ENCODE results near the gene CTNNBL1.

CTNNBL1 gene

DNA sequence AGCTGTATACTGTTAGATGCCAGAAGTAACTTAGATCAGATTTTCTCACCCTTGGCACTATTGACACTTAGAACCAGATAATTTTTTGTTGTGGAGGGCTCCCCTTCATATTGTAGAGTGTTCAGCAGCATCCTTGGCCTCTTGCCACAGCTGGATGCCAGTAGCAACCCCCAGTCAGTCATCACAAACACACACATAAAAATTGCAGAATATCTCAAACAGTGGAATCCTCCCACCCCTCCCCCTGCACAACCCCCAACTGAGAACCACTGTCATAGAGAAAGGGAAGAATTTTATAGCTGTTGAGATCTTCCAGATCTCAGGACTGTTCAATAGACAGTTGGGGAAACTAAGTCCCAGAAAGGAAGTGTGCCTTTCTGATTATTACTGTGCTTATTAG lies 127.9 kb downstream of the CTNNBL1 start:
- peak; percentile 56 for DNase-seq (ENCODE audit: low read depth in 2 of 2)

DNA sequence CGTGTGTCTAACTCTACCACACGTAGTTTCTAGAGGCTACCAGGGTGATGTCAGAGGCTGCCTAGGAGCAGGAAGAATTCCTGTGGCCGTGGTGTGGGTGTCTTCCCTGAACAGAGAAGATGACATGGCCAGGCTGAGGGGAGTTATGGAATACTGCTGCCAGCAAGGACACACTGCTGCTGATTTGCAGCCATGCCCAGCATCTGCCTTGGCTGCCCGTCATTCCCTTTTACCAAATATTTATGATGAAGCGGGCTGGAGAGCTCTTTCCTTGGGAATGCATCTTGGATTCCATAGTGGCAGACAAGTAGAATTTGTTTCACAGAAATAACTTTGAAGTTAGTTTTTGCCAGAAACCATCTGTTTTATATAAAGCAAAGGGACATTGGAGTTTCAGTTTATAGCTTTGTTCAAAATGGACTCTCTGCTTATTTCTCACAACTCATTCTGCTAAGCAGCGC lies 128.3 kb downstream of the CTNNBL1 start:
- peak; percentile 81 to 83 for DNase-seq (ENCODE audit: low read depth in 2 of 2)

DNA sequence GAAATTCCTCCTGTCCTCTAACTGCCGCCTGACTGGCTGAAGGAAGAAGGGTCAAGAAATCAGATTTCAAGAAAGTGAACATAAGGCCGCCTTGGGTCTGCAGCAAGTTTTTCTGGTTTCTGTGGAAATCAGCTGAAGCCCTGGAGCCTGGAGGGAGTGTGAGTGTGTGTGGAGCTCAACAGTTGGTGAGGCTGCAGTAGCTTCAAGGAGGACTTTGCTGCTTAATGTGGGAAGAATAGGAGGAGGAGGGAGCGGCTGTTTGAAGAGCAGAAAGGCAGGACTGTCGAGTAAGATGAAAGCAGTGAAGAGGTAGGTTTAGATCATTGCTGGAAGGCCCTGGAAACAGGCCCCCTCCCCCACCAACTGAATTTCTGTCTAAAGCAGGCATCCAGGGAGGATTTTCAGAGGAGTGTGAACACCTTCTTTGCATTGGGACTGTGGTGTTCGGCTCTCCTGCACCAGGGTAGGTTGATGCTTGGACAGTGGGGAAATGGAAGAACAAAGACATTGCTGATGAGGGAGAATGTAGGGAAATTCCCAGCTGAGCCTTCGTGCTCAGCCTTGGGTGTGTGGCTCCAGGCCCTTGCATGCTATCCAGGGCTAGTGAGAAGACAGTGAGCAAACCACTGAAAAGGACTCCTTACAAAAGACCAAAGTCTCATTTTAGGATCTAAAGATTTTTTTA lies 129.6 kb downstream of the CTNNBL1 start:
- DNase-seq (ENCODE audit: low read depth in 2 of 2), result no peak

DNA sequence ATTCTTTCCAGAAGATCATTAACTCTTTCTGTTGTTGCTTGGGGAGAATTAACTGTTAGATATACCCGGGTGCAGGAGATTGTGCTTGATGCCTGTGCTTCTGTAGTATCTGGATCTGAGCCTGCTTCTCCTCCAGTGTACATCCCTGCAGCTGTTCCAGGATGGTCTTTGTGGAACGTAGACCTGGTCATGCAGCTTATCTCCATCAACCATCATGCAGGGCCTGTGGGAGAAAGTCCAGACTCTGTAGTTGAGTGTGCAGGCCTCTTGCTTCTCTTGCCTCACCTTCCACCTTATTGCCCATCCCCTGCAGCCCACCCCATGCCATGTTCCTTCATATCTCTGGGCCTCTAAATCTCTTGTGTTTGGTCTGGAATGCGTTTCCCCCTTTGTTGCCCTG lies 133.8 kb downstream of the CTNNBL1 start:
- no peak for DNase-seq (ENCODE audit: low read depth in 2 of 2)

DNA sequence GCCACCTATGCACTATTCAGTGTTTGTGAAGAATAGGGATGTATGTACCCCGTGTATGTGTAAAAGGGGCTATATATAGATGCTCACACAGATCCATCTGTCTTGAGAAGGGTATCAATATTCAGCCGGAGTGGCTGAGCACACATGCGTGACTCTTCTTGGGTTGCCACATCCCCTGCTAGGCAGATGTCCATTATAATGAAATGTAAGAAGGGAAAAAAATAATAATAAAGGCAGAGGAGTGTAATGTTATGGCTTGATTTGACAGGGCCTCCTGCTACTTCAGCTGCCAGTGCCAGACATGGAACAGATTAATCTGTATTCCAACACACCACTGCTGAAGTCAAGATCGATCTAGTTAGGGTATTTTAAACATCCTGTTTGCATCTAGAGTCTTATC lies 134.9 kb downstream of the CTNNBL1 start:
- DNase-seq (ENCODE audit: low read depth in 2 of 2), result no peak

DNA sequence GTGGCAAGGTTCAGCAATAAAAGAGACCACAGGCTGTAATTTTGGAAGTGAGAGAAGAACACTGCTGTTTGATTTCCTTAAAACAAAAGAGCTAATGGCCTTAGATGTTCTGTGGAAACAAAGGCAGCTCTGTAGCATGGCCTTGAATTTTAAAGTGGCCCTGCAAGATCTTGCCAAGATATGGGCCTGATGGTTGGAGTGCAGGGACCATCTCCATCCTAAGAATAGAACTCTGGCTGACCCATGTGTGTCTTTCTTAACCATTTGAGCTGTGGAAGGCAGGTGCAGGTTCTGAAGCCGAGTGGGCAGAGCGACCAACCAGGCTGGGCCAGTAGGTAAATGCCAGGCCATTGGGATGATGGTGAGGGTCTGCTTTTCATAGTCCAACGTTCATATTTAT lies 135.3 kb downstream of the CTNNBL1 start:
- DNase-seq (ENCODE audit: low read depth in 2 of 2), result no peak

DNA sequence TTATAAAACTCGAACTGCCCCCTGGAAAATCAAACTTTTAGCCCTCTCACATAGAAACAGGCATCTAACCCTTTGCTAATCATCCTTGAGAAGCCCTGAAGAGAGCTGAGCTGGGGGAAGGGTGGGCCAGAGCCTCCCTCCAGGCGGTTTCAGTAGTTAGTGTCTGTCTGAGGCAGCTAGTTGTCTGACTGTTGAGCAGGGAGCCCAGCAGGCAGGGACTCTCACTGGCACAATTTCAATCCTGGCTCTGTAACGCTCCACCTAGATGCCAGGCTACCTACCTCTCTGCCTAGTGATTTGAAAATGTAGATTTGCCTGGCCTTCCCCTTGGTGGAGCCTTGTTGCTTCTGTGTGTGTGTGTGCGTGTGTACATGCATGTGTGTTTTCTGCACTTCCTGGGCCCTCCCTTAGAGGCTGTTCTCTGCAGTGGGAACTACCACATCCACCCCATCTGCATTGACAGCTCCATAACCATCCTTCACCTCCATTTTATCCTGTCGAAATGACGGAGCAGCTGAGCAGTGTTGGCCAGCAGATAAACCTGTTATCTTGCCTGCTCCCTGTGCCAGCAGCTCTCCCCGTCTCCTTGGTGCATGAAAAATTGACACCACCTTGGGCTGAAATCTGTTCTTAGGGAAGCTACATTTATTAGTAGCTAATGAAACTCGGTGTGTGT lies 139.5 kb downstream of the CTNNBL1 start:
- DNase-seq (ENCODE audit: low read depth in 2 of 2), result no peak

DNA sequence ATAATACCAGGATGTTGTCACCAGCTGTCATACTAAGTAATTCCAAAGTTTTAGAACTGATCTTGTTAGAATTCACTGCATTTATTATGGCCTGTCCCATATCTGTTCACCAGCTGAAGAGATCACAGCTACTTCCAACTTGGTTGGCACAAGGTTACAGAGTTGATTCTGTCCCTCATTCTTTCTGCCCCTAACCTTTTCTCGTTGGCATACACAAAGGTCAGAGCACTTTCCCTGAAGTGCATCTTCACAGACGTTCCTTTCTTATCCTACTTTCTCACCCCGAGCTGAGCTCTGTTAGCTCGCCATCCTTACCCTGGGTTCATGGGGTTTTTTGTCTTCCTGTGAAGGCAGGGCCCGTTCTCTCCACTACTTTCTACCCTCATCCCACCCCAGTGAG lies 143.1 kb downstream of the CTNNBL1 start:
- DNase-seq (ENCODE audit: low read depth in 2 of 2), result no peak

DNA sequence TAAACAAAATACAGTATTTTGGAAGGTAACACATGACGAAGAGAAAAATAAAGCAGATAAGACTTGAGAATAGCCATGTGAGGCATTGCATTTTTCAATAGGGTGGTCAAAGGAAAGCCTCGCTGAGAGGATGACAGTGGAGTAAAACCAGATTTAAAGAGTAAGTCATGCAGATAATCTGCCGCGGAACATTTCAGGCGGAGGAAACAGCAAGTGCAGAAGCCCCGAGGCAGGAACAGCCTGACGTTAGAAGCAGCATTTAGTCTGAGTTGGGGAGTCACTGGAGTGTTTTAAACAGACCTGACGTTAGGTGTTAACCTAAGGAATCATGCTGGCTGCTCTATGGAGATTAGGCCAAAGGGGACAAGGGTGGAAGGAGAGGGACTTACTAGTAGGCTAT lies 144.1 kb downstream of the CTNNBL1 start:
- DNase-seq (ENCODE audit: low read depth in 2 of 2), result no peak

DNA sequence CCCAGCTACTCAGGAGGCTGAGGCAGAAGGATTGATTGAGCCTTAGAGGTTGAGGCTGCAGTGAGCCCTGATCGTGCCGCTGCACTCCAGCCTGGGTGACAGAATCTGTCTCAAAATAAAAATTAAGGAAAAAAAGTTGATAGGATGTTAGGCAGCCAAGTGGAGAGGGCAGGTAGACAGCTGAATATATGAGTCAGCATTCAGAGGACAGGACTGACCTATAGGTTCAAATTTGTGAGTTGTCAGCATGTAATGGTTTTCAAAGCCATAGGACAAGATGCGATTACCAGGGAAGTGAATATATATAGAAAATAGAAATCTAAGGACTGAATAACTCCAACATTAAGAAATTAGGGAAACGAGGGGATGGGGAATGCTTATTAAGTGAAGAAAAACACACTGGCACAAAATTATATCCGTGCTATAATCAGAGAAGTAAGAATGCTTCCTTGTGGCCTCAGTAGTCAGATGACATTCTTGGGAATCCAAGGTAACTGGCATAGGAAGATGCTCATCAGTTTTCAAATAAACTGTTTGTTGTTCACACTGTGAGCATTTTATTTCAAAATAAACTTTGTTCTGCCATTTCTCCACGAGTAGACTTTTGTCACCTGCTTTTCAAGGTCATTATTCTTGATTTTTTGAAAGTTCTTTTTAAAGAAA lies 145.1 kb downstream of the CTNNBL1 start:
- DNase-seq (ENCODE audit: low read depth in 2 of 2), result no peak

DNA sequence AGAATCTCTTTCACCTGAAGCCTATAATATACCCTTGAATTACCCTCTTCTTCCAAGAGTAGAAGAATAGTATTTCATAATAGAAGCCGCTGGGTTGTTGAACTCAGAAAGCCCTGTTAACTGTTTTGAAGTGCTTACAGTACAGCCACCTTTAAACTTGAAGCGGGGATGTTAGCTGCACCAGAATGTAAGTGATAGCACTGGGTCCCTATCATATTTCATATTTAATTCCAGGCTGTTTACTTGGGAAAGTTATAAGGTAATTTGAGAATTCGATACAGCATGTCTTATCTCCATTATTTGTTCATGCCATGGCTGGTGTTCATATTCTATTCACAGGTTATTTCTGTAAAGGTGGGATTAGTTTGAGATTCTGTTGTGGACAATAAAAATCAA lies 145.6 kb downstream of the CTNNBL1 start:
- no peak for DNase-seq (ENCODE audit: low read depth in 2 of 2)

DNA sequence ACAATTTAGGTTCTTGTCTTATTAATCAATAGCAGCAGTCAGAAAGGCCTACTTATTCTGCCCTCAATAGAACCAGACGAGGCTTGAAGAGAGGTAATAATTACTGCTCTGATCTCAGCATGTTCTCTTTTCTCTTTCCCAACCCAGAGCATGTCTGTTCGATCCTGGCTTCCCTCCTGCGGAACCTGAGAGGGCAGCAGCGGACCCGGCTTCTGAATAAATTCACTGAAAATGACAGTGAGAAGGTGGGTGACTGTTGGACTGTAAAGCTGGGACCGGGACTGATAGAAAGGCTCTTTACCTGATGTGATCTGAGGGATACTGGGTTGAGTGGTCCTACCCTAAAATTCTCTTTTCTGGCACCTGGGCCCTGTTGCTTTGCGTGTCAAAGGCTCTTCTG lies 146.1 kb downstream of the CTNNBL1 start:
- no peak for DNase-seq (ENCODE audit: low read depth in 2 of 2)

DNA sequence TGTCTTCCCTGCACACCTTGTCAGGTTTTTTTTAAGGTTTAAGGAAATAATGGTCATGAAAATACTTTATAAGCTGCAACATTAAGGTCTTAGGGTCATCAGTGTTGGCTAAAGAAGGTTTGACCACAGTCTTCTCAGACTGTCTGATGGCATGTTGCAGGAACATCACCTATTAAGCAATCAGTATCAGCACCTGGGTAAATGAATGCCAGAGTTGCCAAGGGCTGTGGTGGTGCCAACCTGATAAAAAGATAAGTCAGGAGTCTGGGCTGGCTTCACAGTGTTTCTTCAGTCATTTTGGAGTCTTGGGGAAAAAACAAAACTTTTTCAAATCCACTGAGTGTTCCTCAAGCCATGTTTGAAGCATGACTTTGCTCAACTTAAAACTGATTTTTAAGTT lies 147.6 kb downstream of the CTNNBL1 start:
- no peak for DNase-seq (ENCODE audit: low read depth in 2 of 2)

DNA sequence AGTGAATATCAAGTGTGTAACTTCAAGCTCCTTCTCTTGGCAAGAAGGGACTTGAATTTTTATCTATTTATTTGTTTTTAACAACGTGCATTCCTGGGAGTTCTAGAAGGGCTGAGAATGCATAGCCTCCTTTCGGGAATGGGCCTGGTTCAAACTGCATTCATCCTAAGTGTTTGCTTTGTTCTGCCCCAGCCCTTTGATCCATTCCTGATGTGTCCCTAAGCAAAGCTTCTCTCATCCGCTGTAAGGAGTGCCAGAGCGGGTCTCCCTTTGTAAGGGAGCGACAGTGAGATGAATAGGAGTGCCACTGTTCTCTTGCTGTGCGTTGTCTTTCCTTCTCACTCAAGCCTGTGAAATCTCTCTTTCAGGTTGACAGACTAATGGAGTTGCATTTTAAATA lies 148.1 kb downstream of the CTNNBL1 start:
- DNase-seq (ENCODE audit: low read depth in 2 of 2), result no peak

DNA sequence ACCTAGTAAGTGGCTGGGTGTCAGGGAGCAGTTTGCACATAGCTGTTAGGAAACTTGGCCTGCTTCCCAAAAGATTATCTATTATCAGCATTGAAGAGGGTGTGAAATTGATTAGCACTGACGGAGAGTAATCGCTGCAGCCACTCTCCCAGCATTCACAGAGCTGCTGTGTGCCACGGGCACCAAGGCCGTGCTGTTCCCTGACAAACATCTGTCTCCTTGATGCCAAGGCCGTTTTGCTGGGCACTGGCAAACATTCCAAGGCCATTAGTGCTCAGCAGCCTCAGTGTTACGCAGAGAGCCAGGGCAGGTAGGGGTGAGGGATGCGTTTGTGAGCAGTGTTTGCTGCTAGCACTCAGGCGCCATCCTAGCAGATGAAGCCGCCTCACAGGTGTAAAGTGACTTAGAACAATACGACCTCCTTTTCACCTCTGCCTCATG lies 151.4 kb downstream of the CTNNBL1 start:
- DNase-seq (ENCODE audit: low read depth in 2 of 2), result no peak

DNA sequence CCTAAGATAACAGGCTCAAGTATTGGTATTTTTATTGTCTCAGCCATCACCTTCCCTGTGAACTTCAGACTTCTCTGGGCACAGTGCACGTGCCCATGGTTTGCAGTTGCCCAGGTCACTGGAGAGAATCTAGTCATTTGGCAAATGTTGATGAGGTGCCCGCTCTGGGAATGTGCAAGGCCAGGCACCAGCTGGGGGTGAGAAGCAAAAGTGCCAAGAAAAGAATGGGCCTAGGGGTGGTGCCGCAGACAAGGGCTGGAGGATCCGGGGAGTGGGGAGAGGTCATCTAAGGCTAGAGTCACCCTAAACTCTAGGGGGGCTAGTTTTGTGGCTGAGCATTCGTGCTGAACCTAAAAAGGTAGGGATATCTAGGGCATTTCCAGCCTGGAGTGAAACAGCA lies 152.0 kb downstream of the CTNNBL1 start:
- DNase-seq (ENCODE audit: low read depth in 2 of 2), result no peak

DNA sequence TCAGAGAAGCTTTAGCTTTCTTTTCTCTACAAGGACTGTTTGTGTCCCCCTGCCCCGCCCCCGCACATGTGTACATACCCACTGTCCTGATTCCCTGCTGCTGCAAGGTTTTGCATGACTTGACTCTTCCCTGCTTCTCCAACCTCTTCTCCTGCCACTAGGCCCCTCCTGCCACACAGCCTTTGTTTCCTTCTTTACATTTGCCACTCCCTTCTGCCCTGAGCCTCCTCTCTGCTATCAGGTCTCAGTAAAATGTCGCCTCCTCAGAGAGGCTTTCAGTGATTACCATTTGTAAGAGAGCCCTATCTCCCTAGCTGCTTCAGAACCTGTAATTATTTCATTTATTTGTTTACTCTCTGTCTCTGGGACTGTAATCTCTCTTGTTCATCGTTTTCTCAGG lies 152.7 kb downstream of the CTNNBL1 start:
- no peak for DNase-seq (ENCODE audit: low read depth in 2 of 2)

DNA sequence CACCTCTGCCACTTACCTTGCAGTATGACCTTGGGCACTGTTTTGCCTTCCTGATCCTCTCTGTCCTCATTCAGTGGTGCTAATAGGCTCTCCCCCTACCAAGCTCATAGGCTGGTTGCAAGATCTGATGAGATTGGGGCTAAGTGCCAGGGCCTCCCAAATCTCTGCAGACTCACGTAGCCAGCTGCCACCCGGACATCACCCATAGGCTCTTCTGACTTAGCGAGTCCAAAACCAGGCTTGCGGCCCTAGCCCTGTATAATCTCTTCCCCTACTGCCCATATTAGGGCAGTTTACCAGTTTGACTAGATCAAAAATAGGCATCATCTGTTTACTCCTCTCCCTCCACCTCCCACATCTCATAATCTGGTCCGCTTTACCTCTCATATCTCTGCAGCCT lies 154.9 kb downstream of the CTNNBL1 start:
- no peak for DNase-seq (ENCODE audit: low read depth in 2 of 2)

DNA sequence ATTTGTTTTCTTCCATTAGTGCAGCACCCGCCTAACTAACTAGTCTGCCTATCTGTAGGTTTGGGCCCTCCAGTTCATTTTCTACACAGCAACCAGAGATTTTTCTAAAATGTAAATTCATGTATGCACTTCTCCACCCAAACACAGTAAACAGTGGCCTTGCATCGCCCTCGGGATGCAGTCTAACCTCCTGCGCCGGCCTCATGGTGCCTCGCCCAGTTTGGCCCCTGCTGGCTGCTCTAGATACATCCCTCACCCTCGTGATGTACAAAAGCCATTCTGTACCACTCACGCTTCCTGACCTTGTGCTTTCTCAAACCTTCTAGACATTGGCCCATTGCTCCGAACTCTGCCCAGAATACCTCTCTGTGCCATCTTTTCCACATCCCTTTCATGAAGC lies 155.3 kb downstream of the CTNNBL1 start:
- no peak for DNase-seq (ENCODE audit: low read depth in 2 of 2)

DNA sequence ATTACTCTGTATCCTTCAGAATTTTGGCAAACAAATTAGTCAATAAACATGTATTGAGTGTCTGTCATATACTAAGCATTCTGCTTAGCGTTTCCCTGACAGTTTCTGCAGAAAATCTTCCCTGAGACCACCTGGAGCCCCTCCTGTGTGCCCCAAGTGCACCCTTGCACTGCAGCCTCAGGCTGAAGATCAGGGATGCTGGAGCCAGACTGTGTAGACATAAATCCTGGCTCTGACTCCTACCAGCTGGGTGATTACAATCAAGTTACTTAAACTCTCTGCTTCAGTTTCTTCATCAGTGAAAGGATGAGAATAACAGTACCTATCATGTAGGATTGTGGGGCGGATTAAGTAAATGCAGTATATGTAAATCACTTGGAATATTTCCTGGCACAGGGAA lies 155.7 kb downstream of the CTNNBL1 start:
- no peak for DNase-seq (ENCODE audit: low read depth in 2 of 2)

DNA sequence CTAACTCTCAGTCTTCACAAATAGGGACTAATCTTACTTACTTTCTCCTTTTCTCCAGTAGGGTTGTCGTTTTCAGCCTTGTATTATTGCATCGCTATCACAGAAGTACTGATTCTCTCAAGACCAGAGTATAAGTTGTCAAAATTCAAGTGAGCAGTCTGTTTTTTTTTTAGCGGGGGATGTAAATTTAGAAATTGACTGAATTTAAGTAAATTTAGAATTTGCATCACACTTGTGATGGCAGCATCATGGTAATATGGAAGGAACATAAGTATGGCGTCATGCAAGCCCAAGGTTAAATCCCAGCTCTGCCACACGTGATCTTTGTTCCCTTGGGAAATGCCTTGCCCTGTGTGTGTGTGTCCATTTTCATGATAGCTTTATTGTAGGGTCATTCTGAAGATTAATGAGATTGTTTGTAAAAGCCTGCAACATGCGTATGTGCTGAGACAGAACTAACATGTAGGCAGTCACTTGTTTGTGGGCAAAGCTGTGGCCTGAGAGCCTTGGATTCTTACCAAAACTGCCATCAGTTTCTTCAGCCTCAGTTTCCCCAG lies 156.3 kb downstream of the CTNNBL1 start:
- no peak for DNase-seq (ENCODE audit: low read depth in 2 of 2)

DNA sequence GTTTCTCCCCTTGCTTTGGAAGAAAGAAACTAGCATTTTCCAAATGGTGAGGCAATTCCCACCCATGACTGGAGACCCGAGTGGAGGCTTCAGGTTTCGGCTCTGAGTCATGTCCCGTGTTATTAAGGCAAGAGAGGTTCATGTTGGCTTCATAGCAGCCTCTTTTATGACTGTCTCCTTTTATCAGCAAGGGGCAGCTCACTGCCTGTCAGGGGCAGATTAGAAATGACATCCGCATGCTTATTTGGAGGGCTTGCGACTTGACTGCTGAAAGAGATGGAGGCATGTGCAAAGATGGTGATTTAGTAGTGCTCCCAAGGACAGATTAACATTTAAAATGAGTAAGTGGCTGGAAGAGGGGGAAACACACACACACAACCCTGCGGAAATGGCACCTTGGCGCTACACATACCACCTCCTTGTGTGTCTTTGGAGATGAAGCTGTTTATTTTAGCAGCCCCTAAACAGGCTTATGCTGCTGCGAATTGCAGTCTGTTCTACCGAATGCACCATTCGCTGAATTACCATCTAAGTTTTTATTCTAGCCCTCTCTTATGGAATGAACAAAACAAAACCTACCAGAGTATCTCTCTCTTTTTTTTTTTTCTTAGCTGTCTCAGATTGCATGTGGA lies 157.0 kb downstream of the CTNNBL1 start:
- no peak for DNase-seq (ENCODE audit: low read depth in 2 of 2)
